Measurements from ENCODE around the gene LMTK2. TPM values are rescaled to one million over a fixed set of nuclear protein-coding genes. Genes with fewer than 3 reads are reported as not detected.

The LMTK2 gene
- total and polyA plus RNA-seq, 2 experiments from 2014 or later: 6.7 to 23.8 TPM

DNA sequence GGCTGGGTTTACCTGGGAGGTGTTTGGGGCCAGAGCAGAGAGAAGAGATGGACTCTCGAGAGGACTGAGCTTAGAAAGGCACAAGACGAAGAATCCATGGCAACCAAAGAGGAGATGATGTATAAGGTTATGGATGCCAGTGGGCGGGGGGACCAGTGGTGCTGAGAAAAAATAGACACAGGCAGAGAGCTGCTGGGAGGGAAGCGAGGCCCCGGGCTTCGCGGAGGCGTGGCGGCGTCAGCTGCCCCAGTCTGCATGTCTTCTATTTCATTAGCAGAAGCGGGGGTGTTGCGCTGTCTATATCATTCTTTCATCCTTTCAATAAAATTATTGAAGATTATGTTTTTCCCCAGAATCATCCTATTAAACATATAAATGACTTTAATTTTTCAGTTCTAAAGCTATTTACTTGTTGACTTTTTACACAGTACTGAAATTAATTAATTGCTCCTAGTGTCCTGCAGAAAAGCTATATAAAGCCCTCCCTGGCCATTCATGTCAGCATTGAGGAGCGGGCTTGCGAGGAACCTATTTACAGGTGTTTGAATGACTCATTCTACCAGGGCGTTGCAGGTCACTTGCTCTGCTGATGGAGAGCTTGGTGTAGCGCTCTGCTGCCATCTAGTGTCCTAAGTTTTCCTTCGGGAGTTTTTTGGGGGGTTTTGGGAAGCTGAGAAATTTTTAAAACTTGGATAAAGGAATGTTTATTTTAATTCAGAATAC is 61.7 kb downstream of the LMTK2 start:
- H3K4me1 ChIP-seq (ENCODE audit: low read depth): peaks cover 10% of the 10 kb centered on the region
- no peaks in the 10 kb centered on the region for H3K27me3 ChIP-seq
- TF ChIP-seq, protein P1, sequence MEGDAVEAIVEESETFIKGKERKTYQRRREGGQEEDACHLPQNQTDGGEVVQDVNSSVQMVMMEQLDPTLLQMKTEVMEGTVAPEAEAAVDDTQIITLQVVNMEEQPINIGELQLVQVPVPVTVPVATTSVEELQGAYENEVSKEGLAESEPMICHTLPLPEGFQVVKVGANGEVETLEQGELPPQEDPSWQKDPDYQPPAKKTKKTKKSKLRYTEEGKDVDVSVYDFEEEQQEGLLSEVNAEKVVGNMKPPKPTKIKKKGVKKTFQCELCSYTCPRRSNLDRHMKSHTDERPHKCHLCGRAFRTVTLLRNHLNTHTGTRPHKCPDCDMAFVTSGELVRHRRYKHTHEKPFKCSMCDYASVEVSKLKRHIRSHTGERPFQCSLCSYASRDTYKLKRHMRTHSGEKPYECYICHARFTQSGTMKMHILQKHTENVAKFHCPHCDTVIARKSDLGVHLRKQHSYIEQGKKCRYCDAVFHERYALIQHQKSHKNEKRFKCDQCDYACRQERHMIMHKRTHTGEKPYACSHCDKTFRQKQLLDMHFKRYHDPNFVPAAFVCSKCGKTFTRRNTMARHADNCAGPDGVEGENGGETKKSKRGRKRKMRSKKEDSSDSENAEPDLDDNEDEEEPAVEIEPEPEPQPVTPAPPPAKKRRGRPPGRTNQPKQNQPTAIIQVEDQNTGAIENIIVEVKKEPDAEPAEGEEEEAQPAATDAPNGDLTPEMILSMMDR (IDR thresholded peaks at IDR 0.05; ENCODE audit: low read depth, low read length): peak; percentile 84
- H3K4me3 ChIP-seq: no peak overlapping the region
- H3K27ac ChIP-seq: no peak overlapping the region
- peaks cover 10% of the 10 kb centered on the region for H3K36me3 ChIP-seq
- peak; percentile 70 to 81 for DNase-seq (ENCODE audit: low read depth in 1 of 2, low spot score in 1 of 2)
- no peaks in the 10 kb centered on the region for H3K9me3 ChIP-seq (ENCODE audit: low read depth)

DNA sequence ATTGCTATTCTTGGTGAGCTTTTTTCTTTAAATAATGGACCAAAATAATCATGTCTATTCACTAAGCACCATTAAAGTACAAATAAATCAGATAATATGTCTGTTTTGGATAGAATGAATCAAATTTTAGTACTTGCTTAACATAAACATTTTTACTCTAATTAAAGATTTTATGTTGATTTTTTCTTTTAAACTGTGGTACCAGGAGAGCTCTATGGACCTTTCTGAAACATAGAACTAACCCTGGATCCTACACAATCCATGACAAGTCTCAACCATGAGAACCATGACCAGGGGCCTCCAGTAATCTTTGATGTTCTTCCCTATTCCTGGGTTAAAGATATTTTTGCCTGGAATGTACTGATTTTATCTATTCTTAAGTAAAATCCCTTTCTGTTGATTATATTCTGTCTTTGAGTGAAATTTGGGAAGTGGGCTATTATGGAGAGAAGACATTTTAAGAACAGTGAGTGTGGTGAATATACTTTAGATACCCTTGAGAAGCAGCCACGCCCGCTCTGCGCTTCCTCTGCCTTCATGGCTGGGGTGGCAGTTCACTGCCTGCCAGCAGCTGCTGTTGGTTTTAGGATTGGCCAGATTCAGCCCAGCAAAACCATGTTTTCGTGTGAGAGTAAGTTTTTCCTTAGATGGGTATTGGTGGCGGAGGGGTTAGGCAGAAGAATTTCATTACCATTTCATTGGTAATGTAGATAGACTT is 62.4 kb downstream of the LMTK2 start:
- Histone ChIP-seq H3K9me3 (ENCODE audit: low read depth) (no peaks in the 10 kb centered on the region), H3K36me3 (peaks cover 10% of the 10 kb centered on the region), H3K27me3 (no peaks in the 10 kb centered on the region), H3K4me3 (no peak overlapping the region), H3K4me1 (ENCODE audit: low read depth) (peaks cover 2% of the 10 kb centered on the region), H3K27ac (no peak overlapping the region)
- TF ChIP-seq, protein P1 (IDR thresholded peaks at IDR 0.05; ENCODE audit: low read depth, low read length): no peak
- no peak for DNase-seq (ENCODE audit: low read depth in 1 of 2, low spot score in 1 of 2)

DNA sequence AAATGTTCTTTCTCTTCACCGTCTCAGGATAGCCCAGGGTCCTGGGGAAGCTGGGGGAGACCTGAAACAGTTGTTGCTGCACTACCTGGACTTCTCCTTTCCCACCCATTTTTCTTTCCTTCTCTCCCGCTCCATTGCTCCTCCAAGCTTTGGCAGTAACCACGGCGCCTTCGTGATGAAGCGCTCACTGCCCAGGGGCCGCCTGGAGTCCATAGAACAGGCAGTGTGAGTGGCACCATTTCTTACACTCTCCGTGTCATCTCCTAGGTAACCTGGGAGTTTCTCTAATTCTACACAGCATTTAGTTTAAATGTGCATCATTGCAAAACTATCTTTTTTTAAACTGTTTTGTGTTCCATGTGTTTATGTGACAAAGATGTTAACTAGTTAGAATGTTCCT is 64.3 kb downstream of the LMTK2 start:
- Histone ChIP-seq H3K36me3 (peaks cover 10% of the 10 kb centered on the region), H3K9me3 (ENCODE audit: low read depth) (no peaks in the 10 kb centered on the region), H3K4me3 (no peak overlapping the region), H3K27ac (no peak overlapping the region), H3K4me1 (ENCODE audit: low read depth) (peaks cover 3% of the 10 kb centered on the region), H3K27me3 (no peaks in the 10 kb centered on the region)
- DNase-seq (ENCODE audit: low read depth in 1 of 2, low spot score in 1 of 2): no peak
- TF ChIP-seq, protein P1 (IDR thresholded peaks at IDR 0.05; ENCODE audit: low read depth, low read length): no peak

DNA sequence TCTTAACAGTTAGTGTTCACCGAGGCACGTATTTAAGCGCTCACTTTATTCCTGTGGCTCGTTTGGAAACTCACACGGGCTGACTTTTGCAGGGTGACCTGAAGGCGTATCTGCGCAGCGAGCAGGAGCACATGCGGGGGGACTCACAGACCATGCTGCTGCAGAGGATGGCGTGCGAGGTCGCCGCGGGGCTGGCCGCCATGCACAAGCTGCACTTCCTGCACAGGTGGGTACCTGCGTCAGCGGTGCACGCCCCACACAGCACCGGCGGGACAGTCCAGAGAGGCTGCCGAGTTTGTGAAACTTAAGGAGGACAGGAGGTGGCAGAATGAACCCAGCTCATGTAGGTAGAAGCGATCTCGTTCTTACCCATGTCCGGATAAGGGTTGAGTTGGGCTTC is 64.8 kb downstream of the LMTK2 start:
- H3K27me3 ChIP-seq: no peaks in the 10 kb centered on the region
- DNase-seq (ENCODE audit: low read depth in 1 of 2, low spot score in 1 of 2): no peak
- peaks cover 10% of the 10 kb centered on the region for H3K36me3 ChIP-seq
- H3K4me3 ChIP-seq: no peak overlapping the region
- TF ChIP-seq, protein P1 (IDR thresholded peaks at IDR 0.05; ENCODE audit: low read depth, low read length): no peak
- no peak overlapping the region for H3K27ac ChIP-seq
- H3K9me3 ChIP-seq (ENCODE audit: low read depth): no peaks in the 10 kb centered on the region
- H3K4me1 ChIP-seq (ENCODE audit: low read depth): peaks cover 3% of the 10 kb centered on the region

DNA sequence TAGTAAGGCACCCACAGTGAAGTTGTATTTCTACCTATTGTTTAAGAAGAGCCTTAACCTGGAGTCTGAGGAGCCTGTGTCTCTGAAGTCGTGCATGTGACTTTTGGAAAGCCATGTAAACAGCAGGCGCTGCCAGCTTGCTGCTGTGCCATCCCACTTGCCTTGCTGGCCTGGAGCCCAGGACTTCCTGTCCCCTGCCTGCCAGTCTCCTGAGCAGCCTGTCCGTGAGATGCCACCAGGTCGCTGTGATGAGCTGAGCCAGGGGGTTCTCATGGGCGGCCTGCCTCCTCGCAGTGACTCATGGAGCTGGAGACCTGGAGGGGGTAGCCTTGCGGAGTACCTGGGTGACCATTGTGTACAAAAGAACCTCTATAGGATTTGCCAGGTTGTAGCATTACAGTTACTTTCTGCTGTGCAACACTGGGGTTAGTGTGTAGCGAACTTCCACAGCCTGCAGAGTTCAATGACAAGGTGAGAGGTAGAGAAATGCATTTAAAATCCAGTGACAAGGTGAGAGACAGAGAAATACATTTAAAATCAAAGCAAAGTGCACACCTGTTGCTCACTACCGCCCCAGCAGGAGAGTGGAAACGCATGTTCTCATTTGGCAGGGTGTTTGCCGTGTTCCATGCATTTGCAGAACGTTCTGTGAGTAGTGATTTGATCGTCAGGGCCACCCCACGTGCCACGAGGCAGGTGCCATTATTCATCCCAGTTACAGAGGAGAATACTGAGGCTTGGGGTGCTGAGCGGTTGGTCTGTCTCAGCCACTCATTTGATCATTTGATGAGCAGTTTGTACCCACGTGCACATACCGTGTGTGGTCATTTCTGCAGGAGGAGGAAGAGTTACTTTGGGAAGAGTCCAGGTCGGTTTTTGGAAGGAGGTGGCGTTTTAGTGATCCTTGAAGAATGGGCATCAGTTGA is 67.9 kb downstream of the LMTK2 start:
- H3K36me3 ChIP-seq: peaks cover 10% of the 10 kb centered on the region
- DNase-seq (ENCODE audit: low read depth in 1 of 2, low spot score in 1 of 2): no peak

More for the DNA sequence above, 67.9 kb downstream of the LMTK2 start:
- TF ChIP-seq, protein P1 (IDR thresholded peaks at IDR 0.05; ENCODE audit: low read depth, low read length): no peak
- Histone ChIP-seq H3K27me3 (no peaks in the 10 kb centered on the region), H3K27ac (peak overlapping the region; percentile 34), H3K9me3 (ENCODE audit: low read depth) (no peaks in the 10 kb centered on the region), H3K4me1 (ENCODE audit: low read depth) (peaks cover 3% of the 10 kb centered on the region), H3K4me3 (no peak overlapping the region)

Measured in cardiac muscle cell (in vitro differentiated cells and primary cell).